GM19468 (cell line): Measurements from ENCODE around the gene ZNF579.

Experiments
- ATAC-seq: cut with Tn5 transposase; IDR thresholded peaks from one replicate; pipeline ENCODE4 v1.9.1; 2021; ENCODE audit warnings: mild to moderate bottlenecking, moderate library complexity, moderate number of reproducible peaks; ENCODE audit not compliant: unreplicated experiment; ENCODE audit errors: extremely low read depth

The ZNF579 gene

DNA sequence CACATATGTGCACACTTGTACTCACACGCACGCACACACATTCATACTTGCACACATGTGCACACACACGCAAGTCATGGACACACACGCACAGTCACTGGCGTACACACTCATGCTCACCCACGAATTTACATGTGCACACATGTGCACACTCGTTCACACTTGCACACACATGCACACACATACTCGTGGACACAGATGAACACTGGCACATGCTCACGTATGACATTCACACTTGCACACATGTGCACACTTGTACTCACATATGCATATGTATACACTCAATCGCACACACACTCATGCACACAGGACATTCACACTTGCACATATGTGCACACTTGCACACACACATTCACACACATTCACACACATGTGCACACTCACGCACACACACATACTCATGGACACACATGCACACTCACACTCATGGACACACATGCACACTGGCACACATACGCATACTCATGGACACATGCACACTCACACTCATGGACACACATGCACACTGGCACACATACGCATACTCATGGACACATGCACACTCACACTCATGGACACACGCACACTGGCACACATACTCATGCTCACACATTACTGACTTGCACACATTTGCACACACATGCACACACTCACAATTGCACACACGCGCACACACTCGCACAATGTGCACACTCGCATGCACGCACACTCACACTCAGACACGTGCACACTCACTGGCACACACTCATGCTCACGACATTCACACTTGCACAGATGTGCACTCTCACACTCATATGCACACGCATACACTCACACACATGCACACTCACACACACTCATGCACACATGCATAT, 53.2 kb downstream of the ZNF579 start:
- ATAC-seq = no peak
